Fibroblast of lung (primary cell): ENCODE results near the gene TFIP11. TPM values are rescaled to one million over a fixed set of nuclear protein-coding genes. Genes with fewer than 3 reads are reported as not detected.
A peak's percentile ranks its signal among the peaks of the same experiment; 100 is the strongest.

Experiments used
- DNase-seq, 2 donors: peaks; one replicate each; pipeline versions ENCODE4 v3.0.0 to v3.0.0-alpha.2; 2010; ENCODE audit warnings: low read depth in 2 of 2
- H2AFZ ChIP-seq: 2 replicates; pipeline ENCODE4 v1.5.1; 2012; ENCODE audit warnings: low read length, control low read depth, inconsistent platforms
- H3K27ac ChIP-seq: 2 replicates; pipeline ENCODE4 v1.5.1; 2011; ENCODE audit warnings: low read length, control low read depth; ENCODE audit not compliant: insufficient read depth
- H3K27me3 ChIP-seq: 2 replicates; pipeline ENCODE4 v1.5.1; 2011; ENCODE audit warnings: mild to moderate bottlenecking, low read length; ENCODE audit not compliant: control insufficient read depth, insufficient read depth
- H3K36me3 ChIP-seq: 2 replicates; pipeline ENCODE4 v1.5.1; 2011; ENCODE audit warnings: low read length; ENCODE audit not compliant: control insufficient read depth, insufficient read depth
- H3K4me1 ChIP-seq: 2 replicates; pipeline ENCODE4 v1.5.1; 2011; ENCODE audit warnings: low read length; ENCODE audit not compliant: control insufficient read depth, insufficient read depth; ENCODE audit errors: extremely low read depth
- H3K4me2 ChIP-seq: 2 replicates; pipeline ENCODE4 v1.5.1; 2011; ENCODE audit warnings: low read length, control low read depth; ENCODE audit not compliant: insufficient read depth; ENCODE audit errors: extremely low read depth
- H3K4me3 ChIP-seq, 4 experiments: fragments of 200-600 bp in 1 of 4; sonication (generic) in 1 of 4; replicated peaks in 1 of 4; 2 replicates each; pipeline ENCODE4 v1.5.1; 2011 to 2016; ENCODE audit warnings: low read length in 4 of 4, low read depth in 3 of 4, mild to moderate bottlenecking in 3 of 4, control low read depth in 2 of 4, inconsistent platforms in 1 of 4, mixed read lengths in 1 of 4; ENCODE audit not compliant: insufficient read depth in 1 of 4; ENCODE audit errors: control extremely low read depth in 1 of 4
- H3K79me2 ChIP-seq: 2 replicates; pipeline ENCODE4 v1.5.1; 2012; ENCODE audit warnings: mild to moderate bottlenecking, low read length, inconsistent platforms; ENCODE audit not compliant: control insufficient read depth, insufficient read depth
- H3K9ac ChIP-seq: 2 replicates; pipeline ENCODE4 v1.5.1; 2011; ENCODE audit warnings: mild to moderate bottlenecking, low read length, control low read depth; ENCODE audit not compliant: insufficient read depth
- H3K9me3 ChIP-seq: 2 replicates; pipeline ENCODE4 v1.5.1; 2012; ENCODE audit warnings: low read depth, low read length; ENCODE audit not compliant: control insufficient read depth, insufficient read depth
- H4K20me1 ChIP-seq: 2 replicates; pipeline ENCODE4 v1.5.1; 2011; ENCODE audit warnings: low read length; ENCODE audit not compliant: control insufficient read depth, insufficient read depth; ENCODE audit errors: extremely low read depth
- CTCF ChIP-seq, 2 donors: IDR thresholded peaks in 1 of 2; conservative IDR thresholded peaks in 1 of 2; 1 replicate in 1 of 2; 2 replicates in 1 of 2; pipeline ENCODE4 v1.5.1; 2011 to 2012; ENCODE audit warnings: low read length in 2 of 2, control low read depth in 1 of 2, inconsistent platforms in 1 of 2, low read depth in 1 of 2, mild to moderate bottlenecking in 1 of 2
- EZH2 ChIP-seq: IDR thresholded peaks from 2 replicates; pipeline ENCODE4 v1.5.1; 2012; ENCODE audit warnings: low read length, control low read depth, mild to moderate bottlenecking; ENCODE audit errors: missing control alignments
- polyA plus RNA-seq, 2 donors: library from polyadenylated mRNA; depleted of rRNA in 1 of 2; stranded (reverse) in 1 of 2; unstranded in 1 of 2; fragments of >200 nt; gene quantifications; 2 replicates each; pipeline ENCODE4 v1.2.1, GENCODE V29; 2011 to 2012; ENCODE audit warnings: missing spikeins in 1 of 2
- total RNA-seq: library from RNA; depleted of rRNA; stranded (reverse); fragments of >200 nt; gene quantifications from 2 replicates; pipeline ENCODE4 v1.2.1, GENCODE V29; 2014

The TFIP11 gene
- total and polyA plus RNA-seq, 2 donors (not counting 1 experiment from before 2014, with no cell fraction given), result 24.2 to 40.3 TPM

- H3K27ac ChIP-seq, result no peak overlapping the region
- no peak overlapping the region for H2AFZ ChIP-seq
- H3K27me3 ChIP-seq, result no peaks in the 10 kb centered on the region
- no peaks in the 10 kb centered on the region for H3K9me3 ChIP-seq
- no peaks in the 10 kb centered on the region for H4K20me1 ChIP-seq
- no peak for DNase-seq
- TF ChIP-seq CTCF (conservative IDR thresholded peaks at IDR 0.05 in 1 of 2, IDR thresholded peaks at IDR 0.05 in 1 of 2; ENCODE audit: low read depth in 1 of 2, low read length in 2 of 2), result no peak
- no peak for TF ChIP-seq EZH2
- peaks cover 15% of the 10 kb centered on the region for H3K36me3 ChIP-seq
- H3K9ac ChIP-seq, result no peak overlapping the region
- no peak overlapping the region for H3K4me3 ChIP-seq
- no peak overlapping the region for H3K4me2 ChIP-seq
- no peaks in the 10 kb centered on the region for H3K4me1 ChIP-seq
- no peaks in the 10 kb centered on the region for H3K79me2 ChIP-seq
These were observed 49.6 kb downstream of the TFIP11 start for GRCh38 chr22:26462641-26463040.

- Histone ChIP-seq H3K79me2 (no peaks in the 10 kb centered on the region), H3K27ac (no peak overlapping the region), H3K27me3 (no peaks in the 10 kb centered on the region), H3K9me3 (no peaks in the 10 kb centered on the region), H3K4me1 (no peaks in the 10 kb centered on the region), H4K20me1 (no peaks in the 10 kb centered on the region), H2AFZ (no peak overlapping the region), H3K4me3 (no peak overlapping the region), H3K36me3 (peaks cover 15% of the 10 kb centered on the region), H3K9ac (no peak overlapping the region), H3K4me2 (no peak overlapping the region)
- TF ChIP-seq EZH2 (no peak), CTCF (conservative IDR thresholded peaks at IDR 0.05 in 1 of 2, IDR thresholded peaks at IDR 0.05 in 1 of 2; ENCODE audit: low read depth in 1 of 2, low read length in 2 of 2) (no peak)
- no peak for DNase-seq
These were observed 50.2 kb downstream of the TFIP11 start for GRCh38 chr22:26462051-26462450.

GRCh38 chr22:26461188-26461810 lies 51.0 kb downstream of the TFIP11 start:
- Histone ChIP-seq H3K27ac (no peak overlapping the region), H3K36me3 (peaks cover 15% of the 10 kb centered on the region), H3K4me3 (no peak overlapping the region), H4K20me1 (no peaks in the 10 kb centered on the region), H2AFZ (no peak overlapping the region), H3K4me1 (no peaks in the 10 kb centered on the region), H3K4me2 (no peak overlapping the region), H3K79me2 (no peaks in the 10 kb centered on the region), H3K9me3 (no peaks in the 10 kb centered on the region), H3K9ac (no peak overlapping the region), H3K27me3 (no peaks in the 10 kb centered on the region)
- no peak for TF ChIP-seq EZH2
- peak; percentile 75 to 84 for TF ChIP-seq CTCF (conservative IDR thresholded peaks at IDR 0.05 in 1 of 2, IDR thresholded peaks at IDR 0.05 in 1 of 2; ENCODE audit: low read depth in 1 of 2, low read length in 2 of 2)
- DNase-seq, result peak in 1 of 2 donors; percentile 37
